Coronary artery (tissue), 2 donors: ENCODE data around the gene PCDH15.

Experiments
- DNase-seq: peaks from one replicate; pipeline ENCODE4 v3.0.0-alpha.2; 2017; ENCODE audit warnings: low spot score
- H3K27ac ChIP-seq, 2 donors: fragments of 200-600 bp; sonication (generic); one replicate each; pipeline ENCODE4 v1.5.1; 2016 to 2019
- H3K4me3 ChIP-seq: fragments of 200-600 bp; sonication (generic); 2 replicates; pipeline ENCODE4 v1.5.1; 2016; ENCODE audit warnings: mild to moderate bottlenecking, moderate library complexity
- TF ChIP-seq, protein P1 (sequence below): fragments of 200-600 bp; sonication (generic); IDR thresholded peaks from one replicate; pipeline ENCODE4 v1.5.1; 2019; ENCODE audit warnings: antibody characterized with exemption

The PCDH15 gene

DNA sequence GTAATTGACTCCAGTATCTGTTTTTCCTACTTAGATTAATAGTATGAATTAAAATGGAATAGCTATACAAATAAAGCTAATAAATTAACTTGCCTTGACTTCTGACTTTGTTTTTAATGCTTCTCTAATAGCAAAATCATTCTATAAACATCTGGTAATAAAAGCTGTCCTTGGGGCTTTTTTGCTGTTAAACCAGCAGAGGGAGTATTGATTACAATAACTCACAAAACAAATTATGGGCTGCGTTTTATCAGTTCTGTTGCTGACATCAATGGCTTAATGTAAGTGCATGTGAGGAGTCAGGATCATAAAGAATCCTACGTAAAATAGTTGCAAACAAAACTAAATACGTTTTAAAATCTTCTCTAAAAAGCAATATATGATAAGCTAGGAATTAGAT is 667.8 kb downstream of the PCDH15 start:
- DNase-seq, result no peak
- TF ChIP-seq, protein P1, sequence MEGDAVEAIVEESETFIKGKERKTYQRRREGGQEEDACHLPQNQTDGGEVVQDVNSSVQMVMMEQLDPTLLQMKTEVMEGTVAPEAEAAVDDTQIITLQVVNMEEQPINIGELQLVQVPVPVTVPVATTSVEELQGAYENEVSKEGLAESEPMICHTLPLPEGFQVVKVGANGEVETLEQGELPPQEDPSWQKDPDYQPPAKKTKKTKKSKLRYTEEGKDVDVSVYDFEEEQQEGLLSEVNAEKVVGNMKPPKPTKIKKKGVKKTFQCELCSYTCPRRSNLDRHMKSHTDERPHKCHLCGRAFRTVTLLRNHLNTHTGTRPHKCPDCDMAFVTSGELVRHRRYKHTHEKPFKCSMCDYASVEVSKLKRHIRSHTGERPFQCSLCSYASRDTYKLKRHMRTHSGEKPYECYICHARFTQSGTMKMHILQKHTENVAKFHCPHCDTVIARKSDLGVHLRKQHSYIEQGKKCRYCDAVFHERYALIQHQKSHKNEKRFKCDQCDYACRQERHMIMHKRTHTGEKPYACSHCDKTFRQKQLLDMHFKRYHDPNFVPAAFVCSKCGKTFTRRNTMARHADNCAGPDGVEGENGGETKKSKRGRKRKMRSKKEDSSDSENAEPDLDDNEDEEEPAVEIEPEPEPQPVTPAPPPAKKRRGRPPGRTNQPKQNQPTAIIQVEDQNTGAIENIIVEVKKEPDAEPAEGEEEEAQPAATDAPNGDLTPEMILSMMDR, result no peak

DNA sequence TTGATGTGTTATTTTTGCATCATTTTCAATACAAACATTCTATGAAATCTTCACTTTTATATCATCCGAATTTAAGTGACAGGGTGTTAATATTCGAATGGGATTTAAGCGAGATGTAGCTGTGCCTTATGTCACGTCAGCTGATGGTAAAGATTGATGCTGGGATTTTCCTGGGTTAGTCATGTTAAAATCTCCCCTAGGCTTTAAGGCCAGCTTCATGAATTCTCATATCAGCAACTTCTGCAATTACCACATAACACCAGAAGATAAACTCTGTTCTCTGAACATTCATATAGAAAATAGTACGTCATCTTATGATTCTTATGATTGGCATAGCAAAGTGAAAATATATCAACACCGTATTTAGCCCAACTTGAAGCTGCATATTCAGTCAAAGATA is 669.2 kb downstream of the PCDH15 start:
- TF ChIP-seq, protein P1, result no peak
- Histone ChIP-seq H3K4me3 (no peak overlapping the region), H3K27ac (no peak overlapping the region)
- no peak for DNase-seq

More for the DNA sequence above, 667.8 kb downstream of the PCDH15 start:
- H3K27ac ChIP-seq, result no peak overlapping the region
- H3K4me3 ChIP-seq, result no peak overlapping the region

DNA sequence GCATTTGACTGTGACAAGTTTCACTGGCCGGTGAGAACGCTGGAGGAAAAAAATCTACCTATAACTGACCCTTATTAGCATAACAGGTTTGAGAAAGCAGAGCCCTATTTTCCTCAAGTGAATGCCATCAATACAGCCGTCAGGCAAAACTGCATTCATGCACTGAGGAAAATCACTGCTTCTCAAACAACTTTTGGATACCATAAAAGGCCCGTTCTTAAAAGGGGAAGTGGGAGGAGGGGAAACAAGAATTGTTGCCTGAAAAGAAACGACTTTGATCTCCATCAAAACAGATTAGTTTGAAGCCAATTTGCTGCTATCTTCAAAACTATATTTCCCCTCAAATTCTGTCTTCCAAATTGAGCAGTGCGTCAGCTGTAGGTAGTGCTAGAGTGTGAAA is 670.6 kb downstream of the PCDH15 start:
- TF ChIP-seq, protein P1, result no peak
- Histone ChIP-seq H3K27ac (no peak overlapping the region), H3K4me3 (no peak overlapping the region)
- no peak for DNase-seq

DNA sequence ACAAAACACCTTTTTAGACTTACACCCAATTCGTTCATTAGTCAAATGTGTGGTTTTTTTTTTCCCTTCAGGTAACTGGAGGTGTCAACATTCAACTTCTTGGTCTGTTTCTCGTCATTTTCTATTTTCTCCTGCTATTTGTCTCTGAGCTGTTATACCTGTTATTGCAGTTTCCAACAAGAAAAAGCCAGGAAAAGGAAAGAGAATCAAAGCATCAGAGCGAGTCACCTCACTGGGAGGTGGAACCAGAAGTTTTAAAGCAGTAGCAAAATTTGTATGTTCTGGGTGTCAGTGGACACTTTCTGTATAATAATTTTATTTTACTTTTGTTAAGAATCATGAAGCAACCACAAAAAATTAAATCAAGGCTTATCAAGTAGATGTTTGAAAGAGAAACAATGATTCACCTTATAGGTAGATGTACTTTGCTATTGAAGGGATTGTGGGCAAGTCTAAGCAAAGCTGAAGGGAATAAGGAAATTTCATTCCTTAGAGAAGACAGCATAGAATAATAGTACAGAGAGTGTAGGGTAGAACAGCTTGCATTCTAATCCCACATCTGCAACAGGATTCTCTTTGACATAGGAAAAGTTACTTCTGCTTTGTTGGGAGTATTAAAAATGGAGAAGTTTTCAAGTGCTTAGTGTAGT is 675.8 kb downstream of the PCDH15 start:
- H3K27ac ChIP-seq, result no peak overlapping the region
- H3K4me3 ChIP-seq, result no peak overlapping the region
- TF ChIP-seq, protein P1, result no peak
- DNase-seq, result no peak

DNA sequence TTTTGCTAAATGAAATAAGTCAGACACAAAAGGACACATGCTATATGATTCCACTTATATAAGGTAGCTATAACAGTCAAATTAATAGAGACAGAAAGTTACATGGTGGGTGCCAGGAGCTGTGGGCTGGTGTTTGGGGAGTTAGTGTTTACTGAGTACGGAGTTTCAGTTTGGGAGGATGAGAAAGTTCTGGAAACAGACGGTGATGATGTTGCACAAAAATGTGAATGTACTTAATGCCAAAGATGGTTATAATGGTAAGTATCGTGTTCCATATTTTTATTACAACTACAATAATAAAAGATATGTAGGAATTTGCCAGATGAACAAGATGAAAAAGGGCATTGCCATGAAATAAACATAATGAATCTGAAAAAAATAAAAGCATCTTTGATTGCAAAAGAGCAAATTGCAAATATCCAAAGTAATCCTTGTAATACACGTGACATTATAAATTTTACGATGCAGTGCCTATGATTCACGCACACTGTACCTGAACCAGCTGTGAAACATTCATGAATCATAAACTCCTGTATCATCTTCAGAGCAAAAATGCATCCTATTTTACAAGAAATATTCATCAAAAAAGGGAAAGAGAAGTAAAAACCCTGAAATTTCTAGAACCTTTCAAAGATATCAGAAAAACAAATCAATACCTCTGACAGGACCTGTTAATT is 676.7 kb downstream of the PCDH15 start:
- DNase-seq, result no peak
- H3K27ac ChIP-seq, result no peak overlapping the region
- TF ChIP-seq, protein P1, result no peak
- H3K4me3 ChIP-seq, result no peak overlapping the region

DNA sequence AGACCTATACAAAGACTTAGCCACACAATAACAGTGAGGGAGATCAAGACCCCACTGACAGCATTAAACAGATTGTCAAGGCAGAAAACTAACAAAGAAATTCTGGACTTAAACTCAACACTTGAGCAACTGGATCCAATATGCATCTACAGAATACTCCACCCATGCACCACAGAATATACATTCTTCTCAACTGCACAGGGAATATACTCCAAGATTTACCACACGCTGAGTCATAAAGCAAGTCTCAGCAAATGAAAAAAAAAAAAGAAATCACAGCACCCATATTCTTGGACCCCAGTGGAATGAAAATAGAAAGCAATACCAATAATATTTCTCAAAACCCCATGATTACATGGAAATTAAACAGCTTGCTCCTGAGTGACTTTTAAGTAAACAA is 680.2 kb downstream of the PCDH15 start:
- H3K4me3 ChIP-seq, result no peak overlapping the region
- H3K27ac ChIP-seq, result no peak overlapping the region
- TF ChIP-seq, protein P1, result no peak
- no peak for DNase-seq

DNA sequence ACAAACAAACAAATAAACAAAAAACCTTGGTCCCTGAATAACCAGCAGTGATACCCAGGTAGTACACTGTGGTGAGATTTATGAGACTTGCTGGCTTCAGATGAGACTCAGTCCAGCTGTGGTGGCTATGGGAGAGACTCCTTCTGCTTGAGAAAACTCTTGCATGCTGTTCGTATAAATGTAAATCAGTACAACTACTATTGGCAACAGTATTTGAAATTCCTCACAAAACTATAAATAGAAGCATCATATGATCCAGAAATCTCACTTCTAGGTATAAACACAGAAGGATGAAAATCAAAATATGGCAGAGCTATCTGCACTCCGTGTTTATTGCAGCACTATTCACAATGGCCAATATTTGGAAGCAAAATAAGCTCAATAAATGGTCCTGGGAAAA is 692.1 kb downstream of the PCDH15 start:
- no peak for DNase-seq
- H3K27ac ChIP-seq, result no peak overlapping the region
- TF ChIP-seq, protein P1, result no peak

More for the DNA sequence above, 692.1 kb downstream of the PCDH15 start:
- no peak overlapping the region for H3K4me3 ChIP-seq
